GM10266 (cell line): Measurements from ENCODE around the gene CACNB3.

Experiments
- DNase-seq: peaks from one replicate; pipeline ENCODE4 v3.0.0; 2012; ENCODE audit errors: extremely low spot score
- CTCF ChIP-seq: IDR thresholded peaks from 2 replicates; pipeline ENCODE4 v1.5.1; 2012; ENCODE audit warnings: mild to moderate bottlenecking, low read depth; ENCODE audit not compliant: control insufficient read depth, insufficient read depth; ENCODE audit errors: missing control alignments

Gene CACNB3

DNA sequence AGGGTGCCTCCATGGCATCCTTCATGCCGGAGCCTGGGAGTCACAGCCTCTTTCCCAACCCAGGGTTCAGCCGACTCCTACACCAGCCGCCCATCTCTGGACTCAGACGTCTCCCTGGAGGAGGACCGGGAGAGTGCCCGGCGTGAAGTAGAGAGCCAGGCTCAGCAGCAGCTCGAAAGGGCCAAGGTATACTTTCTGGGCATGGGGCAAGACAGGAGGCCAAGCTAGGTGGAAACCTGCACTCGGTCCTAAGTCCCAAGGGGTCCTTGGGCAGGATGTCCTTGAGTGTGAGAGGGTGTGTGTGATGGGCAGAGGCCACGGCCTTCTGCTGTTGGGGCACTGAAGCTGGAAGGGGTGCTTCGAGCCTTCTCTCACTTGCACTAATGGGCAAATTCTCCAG lies 5.0 kb downstream of the CACNB3 start:
- no peak for TF ChIP-seq CTCF
- no peak for DNase-seq

DNA sequence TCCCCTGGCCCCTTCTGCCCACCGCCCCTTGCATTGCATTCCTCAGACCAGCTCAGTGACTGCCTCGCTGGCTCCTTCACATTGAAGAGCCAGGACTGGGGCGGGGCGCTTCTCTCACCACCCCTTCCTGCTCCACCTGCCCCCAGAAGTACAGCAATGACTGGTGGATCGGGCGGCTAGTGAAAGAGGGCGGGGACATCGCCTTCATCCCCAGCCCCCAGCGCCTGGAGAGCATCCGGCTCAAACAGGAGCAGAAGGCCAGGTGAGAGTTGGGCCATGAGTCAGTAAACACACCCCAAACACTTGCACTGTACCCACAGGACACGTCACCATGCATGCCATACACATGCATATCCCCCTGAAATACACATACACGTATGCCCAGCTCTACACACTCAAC lies 5.8 kb downstream of the CACNB3 start:
- DNase-seq: no peak
- no peak for TF ChIP-seq CTCF

- DNase-seq: no peak
- TF ChIP-seq CTCF: no peak
Observed at GRCh38 chr12:48824905-48825304, 6.6 kb downstream of the CACNB3 start.

DNA sequence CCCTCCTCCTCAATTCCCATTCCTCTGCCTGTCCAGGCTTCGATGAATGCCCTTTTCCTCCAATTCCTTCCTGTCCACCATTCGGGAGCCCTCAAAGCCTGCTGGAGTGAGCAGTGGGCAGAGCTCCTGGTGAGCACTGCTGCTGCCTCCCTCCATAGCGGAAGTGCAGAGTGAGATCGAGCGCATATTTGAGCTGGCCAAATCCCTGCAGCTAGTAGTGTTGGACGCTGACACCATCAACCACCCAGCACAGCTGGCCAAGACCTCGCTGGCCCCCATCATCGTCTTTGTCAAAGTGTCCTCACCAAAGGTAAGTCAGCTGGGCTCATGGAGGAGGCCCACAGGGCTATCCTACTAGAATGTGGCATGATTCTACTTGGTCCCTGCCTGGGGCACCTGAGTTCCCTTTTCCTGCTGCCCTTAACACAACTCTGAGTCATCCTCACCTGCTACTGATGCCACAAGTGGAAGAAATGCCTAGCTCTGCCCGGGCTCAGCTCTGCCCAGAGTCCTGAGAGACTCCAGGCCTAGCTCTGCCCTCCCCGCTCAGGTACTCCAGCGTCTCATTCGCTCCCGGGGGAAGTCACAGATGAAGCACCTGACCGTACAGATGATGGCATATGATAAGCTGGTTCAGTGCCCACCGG lies 8.0 kb downstream of the CACNB3 start:
- DNase-seq: no peak
- TF ChIP-seq CTCF: no peak

- no peak for TF ChIP-seq CTCF
- no peak for DNase-seq
Observed at GRCh38 chr12:48827026-48827425, 8.7 kb downstream of the CACNB3 start.

DNA sequence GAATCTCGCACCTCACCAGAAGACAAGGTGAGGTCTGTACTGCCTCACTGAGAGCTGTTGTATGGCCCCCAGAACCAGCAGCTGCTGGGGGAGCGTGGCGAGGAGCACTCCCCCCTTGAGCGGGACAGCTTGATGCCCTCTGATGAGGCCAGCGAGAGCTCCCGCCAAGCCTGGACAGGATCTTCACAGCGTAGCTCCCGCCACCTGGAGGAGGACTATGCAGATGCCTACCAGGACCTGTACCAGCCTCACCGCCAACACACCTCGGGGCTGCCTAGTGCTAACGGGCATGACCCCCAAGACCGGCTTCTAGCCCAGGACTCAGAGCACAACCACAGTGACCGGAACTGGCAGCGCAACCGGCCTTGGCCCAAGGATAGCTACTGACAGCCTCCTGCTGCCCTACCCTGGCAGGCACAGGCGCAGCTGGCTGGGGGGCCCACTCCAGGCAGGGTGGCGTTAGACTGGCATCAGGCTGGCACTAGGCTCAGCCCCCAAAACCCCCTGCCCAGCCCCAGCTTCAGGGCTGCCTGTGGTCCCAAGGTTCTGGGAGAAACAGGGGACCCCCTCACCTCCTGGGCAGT lies 9.3 kb downstream of the CACNB3 start:
- DNase-seq: no peak
- TF ChIP-seq CTCF: no peak

DNA sequence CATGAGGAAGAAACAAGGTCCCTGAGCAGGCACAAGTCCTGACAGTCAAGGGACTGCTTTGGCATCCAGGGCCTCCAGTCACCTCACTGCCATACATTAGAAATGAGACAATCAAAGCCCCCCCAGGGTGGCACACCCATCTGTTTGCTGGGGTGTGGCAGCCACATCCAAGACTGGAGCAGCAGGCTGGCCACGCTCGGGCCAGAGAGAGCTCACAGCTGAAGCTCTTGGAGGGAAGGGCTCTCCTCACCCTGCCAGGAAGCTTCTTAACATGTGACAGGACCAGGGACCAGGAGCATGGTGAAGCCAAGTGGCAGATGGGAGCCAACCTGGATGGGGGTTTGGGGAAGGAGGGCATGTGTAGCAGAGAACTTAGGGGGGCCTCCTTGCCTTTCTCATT lies 10.0 kb downstream of the CACNB3 start:
- DNase-seq: no peak

More for the DNA sequence above, 10.0 kb downstream of the CACNB3 start:
- TF ChIP-seq CTCF: no peak
